GM19468 (cell line): ENCODE results near the gene PIBF1.
"Not testable (repeated sequence)": the region's sequence is repeated elsewhere in the genome, so short reads cannot be mapped to it uniquely, and the experiment has no call there.

Experiments
- ATAC-seq: cut with Tn5 transposase; IDR thresholded peaks from one replicate; pipeline ENCODE4 v1.9.1; 2021; ENCODE audit warnings: mild to moderate bottlenecking, moderate library complexity, moderate number of reproducible peaks; ENCODE audit not compliant: unreplicated experiment; ENCODE audit errors: extremely low read depth

PIBF1 gene

DNA sequence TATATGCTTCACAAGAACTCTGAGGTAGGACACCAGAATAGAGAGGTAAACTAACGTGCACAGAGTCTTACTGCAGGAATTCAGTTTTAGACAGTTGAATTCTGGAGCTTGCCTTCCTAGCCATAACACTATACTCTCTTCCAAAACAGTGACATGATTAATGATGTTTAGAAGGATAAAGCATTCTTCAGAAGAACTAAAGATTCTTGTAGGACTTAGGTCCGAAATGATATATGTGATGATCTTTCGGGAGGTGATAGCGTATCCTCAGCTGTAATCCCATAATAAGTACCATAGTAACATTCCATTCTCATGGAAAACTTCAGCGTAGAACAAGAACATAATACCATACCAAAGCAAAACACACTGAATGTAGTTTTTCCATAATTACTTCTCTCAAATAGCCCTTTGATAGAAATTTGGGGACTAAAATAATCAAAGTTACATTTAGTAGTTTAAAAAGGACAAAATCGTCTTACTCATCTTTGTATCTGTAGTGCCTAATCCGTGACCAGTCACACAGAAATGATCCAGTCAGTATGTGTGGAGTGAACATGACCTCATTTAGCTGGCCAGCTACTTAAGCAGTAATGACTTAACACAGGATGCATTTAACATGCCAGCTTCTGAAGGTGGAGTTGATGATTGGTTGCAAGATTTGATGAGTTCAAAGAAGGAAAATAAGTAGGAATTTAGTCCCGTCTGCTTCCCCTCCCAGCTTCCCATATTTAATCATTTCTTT lies 38.4 kb downstream of the PIBF1 start:
- no peak for ATAC-seq

GRCh38 chr13:72820898-72821279 lies 39.0 kb downstream of the PIBF1 start:
- no peak for ATAC-seq

- no peak for ATAC-seq
Measured at GRCh38 chr13:72823081-72823480, 41.1 kb downstream of the PIBF1 start.

- ATAC-seq = no peak
Measured at GRCh38 chr13:72823724-72824123, 41.8 kb downstream of the PIBF1 start.

DNA sequence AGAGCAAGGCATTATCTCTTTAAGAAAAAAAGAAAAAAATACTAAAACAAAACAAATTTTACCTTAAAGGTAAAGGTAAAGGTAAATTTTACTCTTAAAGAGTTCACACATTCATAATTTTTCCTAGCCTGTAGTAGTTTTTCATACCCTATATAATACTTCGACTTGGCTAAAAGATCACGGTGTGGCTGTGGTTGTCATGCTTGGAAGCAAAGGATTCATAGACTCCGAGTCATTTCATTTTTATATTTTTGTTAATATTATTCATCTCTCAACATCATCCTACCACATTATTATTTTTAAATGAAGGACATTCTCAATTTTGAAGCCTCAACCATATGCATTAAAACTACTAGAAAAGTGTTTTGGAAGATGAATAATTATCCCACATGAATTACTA lies 52.7 kb downstream of the PIBF1 start:
- no peak for ATAC-seq

GRCh38 chr13:72839831-72840426 lies 58.0 kb downstream of the PIBF1 start:
- ATAC-seq = peak; percentile 65

- ATAC-seq = no peak
Measured at GRCh38 chr13:72842991-72843390, 61.1 kb downstream of the PIBF1 start.

DNA sequence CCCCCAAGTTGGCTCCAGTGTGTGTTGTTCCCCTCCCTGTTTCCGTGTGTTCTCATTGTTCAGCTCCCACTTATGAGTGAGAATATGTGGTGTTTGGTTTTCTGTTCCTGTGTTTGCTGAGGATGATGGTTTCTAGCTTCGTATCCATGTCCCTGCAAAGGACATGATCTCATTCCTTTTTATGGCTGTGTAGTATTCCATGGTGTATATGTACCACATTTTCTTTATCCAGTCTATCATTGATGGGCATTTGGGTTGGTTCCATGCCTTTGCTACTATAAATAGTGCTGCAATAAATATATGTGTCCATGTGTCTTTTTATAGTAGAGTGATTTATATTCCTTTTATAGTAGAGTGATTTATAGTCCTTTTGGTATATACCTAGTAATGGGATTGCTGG lies 63.2 kb downstream of the PIBF1 start:
- not testable (repeated sequence) for ATAC-seq

- ATAC-seq = no peak
Measured at GRCh38 chr13:72849571-72849970, 67.6 kb downstream of the PIBF1 start.

DNA sequence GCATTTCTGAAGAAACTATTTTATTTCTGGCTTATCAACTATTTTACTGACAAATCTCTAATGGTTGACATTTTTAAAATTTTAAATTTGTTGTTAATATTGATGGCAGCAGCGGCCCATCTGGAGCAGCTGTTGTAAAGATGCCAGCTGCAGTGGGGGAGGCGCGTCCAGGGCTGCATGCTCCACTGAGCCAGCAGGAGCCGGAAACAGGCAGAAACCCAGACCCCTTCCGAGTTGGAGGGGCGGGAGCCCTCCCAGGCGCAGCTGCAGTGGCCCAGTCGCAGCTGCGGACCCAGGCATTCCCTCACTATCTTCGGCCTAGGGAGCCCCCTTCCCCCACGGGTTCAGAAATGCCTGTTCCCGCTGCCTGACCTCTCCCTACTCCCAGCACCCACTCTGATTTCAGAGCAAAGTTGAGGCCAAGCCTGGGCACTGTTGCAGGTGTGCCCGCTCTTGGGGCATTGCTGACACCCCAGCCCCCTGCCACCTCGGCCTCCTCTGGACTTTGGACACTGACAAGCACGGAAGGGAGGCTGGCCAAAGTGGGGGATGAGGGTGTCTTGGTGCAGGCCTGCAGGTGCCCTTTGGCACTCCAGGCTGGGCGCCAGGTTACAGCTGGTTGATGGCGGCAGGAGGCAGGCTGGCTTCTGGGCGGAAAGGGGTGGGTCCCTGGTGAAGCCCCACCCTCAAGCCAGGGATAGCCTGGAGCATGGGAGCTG lies 69.2 kb downstream of the PIBF1 start:
- no peak for ATAC-seq

- ATAC-seq = no peak
Measured at GRCh38 chr13:72851678-72852014, 69.7 kb downstream of the PIBF1 start.

DNA sequence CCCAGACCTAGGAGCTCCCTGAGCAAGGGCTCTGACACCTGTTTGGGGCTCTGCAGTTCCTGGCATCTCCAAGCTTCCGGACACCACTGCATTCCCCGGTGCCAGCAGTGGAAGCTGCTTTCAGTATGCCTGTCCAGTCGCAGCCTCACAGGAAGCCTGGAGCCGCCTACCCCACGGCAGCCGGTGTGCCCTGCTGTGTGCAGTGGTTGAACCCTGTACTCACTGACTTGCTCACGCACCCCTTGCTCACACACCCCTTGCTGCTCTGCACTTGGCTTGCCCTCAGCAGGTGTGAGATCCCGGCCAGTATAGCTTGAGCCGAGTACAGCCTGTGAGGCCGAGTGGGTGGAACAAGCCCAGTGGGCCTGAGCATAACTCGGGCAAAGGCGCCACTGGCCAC lies 70.3 kb downstream of the PIBF1 start:
- ATAC-seq = no peak

- no peak for ATAC-seq
Measured at GRCh38 chr13:72853000-72853399, 71.1 kb downstream of the PIBF1 start.

DNA sequence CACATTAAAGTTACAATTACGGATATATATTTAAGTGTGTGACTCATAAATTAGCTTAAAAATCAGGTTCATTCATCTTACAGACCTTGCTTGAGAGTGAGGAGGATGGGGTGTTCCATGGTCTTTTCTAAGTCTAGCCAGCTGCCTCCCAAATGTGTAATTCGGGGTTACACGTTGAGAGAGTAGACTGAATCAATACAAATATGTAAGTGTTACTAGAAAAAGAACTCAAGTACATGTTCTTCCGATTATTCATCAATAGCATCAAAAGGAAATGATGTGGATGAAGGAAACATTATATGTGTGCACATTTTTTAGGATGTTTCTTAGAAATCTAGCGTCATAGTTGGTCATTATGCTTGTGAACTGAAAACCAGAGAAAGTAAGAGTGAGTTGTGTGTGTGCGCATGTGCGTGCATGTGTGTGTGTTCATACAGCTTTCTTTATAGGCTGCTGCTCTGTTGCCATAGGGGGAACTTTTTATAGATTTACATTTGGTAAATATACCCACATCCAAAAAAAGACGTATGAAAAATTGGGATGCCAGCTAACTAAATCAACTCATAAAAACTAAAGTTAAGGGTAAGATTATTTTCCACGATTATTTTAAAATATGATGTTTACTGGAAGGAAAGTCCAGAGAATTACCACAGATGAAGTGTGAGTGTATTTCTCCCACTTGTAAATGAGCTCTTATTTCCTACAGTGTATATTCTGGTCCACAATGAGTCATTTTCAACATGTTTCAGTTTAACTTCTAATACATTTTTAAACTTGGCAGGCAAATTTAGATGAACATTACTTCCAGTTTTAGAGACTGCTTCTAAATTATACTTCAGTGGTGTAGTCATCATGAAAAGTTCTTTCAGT lies 82.4 kb downstream of the PIBF1 start:
- ATAC-seq = peak; percentile 68

DNA sequence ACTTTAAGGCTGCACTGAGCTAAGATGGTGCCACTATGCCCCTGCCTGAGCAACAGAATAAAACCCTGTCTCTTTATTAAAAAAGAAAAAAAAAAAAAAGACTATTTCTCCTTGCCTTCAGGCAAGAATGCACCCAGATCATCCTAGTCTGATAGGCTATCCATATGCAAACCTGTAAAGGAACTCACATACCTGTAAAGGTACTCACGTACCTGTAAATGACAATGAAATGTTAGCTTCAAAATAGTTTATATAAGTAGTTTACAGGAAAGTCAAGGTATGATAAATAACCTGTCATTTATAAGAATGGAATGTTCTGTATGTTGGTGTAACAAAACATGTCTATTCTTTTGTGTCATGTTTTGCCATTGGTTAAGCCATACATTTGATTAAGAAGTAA lies 86.3 kb downstream of the PIBF1 start:
- ATAC-seq = no peak

DNA sequence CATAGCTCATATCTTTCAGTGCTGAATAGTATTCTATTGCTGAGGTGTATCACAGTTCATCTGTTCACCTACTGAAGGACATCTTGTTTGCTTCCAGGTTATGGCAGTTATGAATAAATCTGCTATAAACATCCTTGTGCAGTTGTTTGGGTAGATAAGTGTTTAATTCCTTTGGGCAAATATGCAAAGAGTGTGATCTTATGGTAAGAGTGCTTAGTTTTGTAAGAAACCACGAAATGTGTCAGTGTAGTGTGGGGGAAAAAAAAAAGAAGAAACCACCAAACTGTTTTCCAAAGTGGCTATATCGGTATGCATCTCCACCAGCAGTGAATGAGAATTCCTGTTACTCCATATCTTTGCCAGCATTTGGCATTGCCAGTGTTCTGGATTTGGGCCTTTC lies 93.3 kb downstream of the PIBF1 start:
- ATAC-seq = no peak

DNA sequence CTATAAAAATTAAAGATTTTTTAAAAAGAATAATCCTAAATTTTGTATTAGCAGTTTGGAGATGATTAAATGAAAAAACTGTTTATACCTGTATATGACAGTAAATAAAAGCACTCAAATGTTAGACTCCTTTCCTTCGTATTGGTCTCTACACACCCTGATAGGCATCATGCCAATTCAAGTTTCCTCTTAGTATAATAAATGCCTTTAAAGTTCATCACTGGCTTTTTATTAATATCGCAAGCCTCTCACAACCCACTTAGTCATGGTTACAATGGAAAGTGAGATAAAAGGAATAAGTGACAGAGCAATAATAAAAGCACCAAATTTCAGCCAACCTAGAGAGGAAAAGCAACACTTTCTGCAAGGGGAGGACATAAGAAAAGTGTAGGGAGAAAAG lies 102.2 kb downstream of the PIBF1 start:
- no peak for ATAC-seq

DNA sequence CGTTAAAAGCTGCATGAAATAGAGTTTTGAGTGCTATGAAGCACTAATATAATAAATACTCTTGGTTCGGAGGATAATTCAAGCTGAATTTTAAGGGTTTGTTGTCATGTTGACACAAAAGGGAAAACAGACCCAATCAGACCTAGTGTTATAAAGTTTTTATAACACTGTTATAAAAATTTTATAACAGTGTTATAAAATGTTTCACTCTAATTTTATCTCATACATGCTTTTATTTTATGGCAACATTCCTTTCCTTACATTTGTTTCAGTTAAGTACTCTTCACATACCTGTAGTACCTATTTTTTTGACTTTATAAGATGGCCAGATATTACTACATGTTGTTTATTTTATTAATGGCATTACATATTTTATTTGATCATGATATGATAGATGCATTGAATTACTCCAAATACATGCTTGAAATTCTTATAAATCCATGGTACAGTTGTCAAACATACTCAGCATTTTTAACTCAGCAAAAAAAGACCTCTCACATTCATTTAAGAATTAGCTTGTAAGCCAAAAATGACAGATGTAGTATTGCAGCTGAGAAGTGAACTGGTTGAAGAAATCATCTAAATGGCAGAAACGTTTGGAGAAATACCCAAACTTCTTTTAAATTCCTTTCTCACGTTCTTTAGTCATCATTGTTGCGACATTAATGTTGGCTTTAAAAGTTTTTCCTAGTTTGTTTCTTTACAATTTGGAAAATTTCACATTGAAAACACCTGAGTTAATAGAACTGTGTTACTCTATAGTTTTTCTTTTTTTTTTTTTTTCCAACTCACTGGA lies 104.5 kb downstream of the PIBF1 start:
- ATAC-seq = no peak

GRCh38 chr13:72889495-72889894 lies 107.6 kb downstream of the PIBF1 start:
- no peak for ATAC-seq

DNA sequence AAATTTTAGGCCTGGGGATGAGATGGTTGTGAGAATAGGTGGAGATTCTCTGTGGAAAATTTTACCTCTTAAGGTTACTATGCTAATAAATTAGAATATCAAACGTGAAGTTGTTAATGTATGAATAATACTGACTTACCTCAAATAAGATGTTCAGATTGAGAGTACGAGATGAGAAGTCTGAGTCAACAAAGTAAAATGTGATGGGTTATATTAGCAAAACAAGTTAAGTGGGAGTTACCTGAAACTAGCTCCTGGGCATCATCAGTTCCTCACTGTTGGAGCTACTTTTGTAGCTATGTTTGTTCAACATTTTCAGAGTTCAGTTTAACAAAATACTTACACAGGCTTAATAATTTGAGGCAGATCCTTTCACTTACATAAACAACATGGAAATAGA lies 108.6 kb downstream of the PIBF1 start:
- no peak for ATAC-seq
